GM19099 (cell line): ENCODE measurements around the gene TEDC1.

ENCODE experiments used
- POLR2A ChIP-seq: IDR thresholded peaks from 3 replicates; pipeline ENCODE4 v1.6.1; 2011; ENCODE audit warnings: low read depth; ENCODE audit not compliant: insufficient read length; ENCODE audit errors: extremely low read depth

The TEDC1 gene

DNA sequence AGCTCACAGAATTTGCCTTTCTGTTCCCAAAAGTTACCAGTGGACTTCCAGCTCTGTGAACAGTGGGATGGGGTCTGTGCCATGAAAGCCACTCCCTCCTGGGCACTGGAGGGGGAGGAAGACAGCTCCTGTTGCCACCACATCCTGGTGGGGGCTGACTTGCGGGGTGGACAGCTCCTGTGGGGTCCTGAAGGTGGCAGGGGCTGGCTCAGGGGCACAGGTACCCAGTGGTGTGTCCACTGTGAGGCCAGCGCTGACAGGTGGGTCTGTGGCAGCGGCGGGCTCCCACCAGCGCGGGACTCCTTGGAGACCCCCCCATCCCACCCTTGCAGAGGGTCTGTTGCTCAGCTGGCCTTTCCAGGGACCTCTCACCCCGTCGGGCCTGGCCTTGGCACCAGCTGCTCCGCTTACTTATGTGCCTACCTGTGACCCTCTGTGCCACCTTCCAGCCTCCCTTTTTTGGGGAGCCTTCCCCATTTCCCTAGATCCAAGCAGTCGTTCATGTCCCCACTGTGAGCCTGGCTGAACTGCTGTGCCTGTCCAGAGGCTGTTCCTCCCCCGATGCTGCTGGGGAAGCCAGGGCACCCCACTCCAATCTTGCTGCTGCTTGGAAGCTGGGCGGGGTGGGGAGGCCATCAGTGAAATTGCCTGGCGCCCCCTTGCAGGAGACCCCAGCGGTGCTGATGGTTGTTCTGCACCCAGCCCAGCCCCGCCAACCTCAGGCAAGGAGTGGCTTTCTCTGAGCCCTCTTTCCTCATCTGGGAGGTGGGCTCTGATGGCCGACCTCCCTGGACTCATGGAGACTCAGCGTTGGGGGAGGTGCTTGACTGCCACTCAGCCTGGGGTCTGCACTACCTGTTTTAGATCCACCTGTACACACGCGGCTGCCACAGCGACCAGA is 2.2 kb downstream of the TEDC1 start:
- TF ChIP-seq POLR2A, result no peak

DNA sequence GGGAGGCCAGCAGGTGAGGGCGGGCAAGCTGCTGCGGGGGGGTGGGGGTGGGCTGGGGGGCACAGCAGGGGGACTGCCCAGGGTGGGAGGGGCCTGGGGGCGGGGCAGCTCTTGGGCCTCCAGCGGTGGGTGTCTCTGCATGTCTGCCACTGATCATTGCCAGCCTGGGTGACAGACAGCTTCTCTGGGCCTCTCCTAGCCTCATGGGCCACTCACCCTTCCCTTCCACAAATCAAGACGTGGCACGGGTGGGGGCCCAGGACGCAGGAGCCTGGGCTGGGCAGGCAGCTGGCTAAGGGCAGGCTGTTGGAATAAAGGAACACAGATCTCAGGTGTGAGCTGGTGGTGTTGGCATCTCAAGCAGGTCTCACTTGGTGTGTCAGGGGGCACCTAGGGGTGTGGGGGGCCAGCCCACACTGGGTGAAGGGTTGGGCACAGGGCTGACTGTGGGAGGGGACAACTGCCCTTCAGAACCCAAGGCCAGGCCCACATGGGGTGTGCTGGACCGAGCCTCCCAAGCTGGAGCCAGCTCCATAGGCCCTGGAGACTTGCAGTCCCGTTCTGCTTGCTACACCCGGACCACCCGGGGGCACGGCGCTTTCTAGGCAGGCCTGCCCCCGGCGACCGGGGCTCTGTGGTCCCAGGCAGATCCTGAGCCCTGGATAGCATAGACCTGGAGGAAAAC is 3.0 kb downstream of the TEDC1 start:
- no peak for TF ChIP-seq POLR2A

DNA sequence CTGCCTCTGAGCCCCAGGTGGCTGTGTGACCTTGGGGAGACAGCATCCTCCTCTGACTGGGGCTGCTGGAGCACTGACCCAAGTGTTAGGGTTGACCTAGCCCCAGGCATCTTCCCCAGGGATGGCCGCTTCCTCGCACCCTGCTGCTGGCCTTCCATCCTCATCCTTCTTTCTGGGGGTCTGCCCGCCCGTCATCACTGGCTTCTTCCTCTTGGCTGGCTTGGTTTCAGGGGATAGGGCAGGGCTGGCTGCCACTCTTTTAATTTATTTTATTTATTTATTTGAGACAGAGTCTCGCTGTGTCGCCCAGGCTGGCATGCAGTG is 3.5 kb downstream of the TEDC1 start:
- no peak for TF ChIP-seq POLR2A

DNA sequence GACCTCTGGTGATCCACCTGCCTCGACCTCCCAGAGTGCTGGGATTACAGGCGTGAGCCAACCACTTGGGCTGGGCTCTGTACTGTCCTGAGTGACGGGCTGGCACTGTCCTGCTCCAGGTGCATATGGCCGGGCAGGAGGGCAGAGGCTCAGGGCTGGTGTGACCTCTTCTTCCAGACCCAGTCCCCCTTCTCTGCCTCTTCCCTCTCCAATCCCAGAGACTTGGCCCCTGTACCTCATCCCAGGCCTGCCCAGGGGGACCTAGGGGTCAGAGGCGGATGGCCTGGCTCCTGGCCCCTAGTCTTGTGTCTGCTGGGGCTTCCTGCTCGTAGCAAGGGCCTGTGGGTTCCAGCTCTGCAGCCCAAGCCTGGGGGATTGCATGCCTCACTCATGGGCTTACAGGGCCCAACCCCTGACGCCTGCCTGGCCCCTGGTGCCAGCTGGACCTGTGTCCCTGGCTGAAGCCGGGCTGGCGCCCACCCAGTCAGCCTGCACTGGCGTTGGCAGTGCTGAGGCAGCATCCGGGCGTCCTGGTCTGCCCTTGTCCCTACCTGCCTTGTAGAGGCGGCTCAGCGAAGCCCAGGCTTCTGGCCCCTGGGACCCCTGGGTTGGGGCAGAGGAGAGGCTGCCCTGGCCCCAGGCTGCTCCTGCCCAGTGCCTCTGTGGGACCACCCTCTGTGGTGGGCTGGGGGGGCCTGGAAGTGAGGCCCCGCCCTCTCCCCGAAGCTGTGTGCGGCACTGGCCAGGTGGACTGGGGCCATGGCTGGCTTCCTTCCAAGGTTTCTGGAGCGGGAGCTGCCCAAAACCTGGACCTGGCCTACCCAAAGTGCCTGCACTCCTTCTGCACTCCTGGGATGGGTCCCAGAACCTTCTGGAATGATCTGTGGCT is 4.3 kb downstream of the TEDC1 start:
- no peak for TF ChIP-seq POLR2A

DNA sequence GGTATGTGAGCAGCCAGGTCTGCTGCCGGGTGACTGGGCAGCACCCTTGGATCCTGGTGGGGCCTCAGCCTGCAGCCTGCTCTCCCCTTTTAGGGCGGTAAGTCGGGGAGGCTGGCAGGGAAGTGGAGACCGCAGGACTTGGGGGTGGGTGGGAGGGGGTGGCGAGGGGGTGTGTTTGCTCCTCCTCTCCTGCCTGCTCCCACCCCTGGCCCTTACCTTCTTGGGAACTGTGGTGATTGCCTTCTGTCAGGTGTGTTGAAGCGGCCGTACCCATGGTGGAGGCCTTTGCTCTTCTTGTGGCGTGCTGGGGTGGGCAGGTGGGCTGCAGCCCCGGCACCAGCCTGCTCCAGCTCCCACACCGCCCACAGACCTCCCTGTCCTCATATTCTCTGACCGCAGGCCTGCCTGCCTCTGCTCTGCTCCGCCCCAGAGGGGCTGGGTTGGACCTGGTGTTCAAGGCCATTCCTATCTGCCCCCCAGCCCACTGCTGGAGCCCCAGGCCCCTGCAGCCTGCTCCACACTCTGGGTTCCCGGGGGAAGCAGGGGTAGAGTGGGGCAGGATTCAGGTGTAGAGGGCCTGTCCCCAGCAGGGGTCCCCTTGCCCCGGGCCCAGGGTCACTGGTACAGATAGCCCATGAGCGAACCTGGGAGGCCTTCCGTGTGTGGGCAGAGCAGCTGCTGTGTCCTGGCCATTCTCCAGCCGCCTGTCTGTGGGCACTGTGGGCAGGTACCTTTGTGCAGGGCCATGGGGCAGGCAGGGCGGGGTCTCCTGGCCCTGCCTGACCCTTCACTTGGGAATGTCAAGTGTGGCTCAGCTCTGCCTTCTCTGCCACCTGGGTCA is 5.2 kb downstream of the TEDC1 start:
- TF ChIP-seq POLR2A, result no peak

DNA sequence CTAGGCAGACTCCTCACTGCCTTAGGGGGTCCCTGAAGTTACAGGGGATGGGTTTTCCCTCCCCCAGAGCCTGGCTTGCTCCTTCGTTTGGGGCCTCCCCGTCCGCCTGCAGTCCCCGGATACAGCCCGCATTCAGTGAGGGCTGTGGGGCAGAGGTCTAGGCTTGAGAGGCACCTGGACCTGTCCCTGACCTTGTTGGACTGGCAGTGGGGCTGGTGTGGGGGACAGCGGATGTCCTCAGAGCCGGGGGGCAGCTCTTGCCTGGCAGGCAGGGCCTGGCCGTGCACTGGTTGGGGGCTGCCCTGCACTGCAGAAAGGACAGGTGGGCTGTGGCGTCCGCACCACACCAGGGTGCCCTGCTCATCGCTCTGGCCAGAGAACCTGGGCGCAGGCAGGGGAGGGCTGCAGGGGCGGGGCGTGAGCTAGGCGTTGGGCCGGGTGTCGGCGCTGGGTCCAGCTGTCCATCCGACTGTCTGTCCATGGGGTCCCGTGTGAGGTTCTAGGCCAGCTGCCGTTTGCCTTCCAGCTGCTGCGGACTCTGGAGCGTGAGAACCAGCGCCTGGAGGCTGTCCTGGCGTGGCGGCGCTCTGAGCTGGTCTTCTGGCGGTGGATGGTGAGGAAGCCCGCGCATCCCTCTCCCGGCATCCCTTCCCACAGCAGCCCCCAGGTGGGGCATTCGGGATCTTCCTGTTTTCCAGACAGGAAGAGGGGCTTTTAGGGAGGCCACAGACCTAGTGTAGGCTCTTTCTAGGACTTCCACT is 6.0 kb downstream of the TEDC1 start:
- TF ChIP-seq POLR2A, result no peak

DNA sequence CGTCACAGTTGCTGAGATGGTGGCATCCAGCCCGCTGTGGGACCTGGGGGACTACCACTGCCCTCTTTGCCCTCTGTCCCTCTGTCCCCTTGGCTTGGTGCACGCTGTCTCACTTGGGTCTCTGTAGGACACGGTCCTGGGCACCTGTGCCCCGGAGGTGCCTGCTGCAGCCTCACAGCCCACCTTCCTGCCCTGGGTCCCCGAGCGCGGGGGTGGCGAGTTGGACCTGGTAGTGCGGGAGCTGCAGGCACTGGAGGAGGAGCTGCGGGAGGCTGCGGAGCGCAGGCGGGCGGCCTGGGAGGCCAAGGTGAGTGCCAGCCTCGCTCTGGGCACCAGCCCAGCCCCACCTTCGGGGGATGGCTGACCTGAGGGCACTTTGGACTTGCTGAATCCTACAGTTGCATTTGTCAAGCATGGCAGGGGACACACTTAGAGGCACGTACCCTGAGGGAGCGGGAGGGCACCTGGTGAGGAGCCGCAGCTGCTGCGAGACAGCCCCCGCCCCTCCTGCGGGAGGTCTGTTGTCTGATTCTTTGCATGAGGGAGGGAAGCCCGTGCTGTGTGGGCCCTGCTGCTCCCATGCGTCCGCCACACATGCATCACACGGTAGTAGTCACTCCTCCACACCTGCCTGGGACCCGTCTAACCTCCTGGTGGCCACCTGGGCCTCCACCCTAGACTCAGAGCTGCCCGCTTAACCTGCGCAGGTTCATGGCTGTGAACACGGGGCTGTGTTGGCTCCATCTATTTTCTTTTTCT is 6.8 kb downstream of the TEDC1 start:
- no peak for TF ChIP-seq POLR2A

DNA sequence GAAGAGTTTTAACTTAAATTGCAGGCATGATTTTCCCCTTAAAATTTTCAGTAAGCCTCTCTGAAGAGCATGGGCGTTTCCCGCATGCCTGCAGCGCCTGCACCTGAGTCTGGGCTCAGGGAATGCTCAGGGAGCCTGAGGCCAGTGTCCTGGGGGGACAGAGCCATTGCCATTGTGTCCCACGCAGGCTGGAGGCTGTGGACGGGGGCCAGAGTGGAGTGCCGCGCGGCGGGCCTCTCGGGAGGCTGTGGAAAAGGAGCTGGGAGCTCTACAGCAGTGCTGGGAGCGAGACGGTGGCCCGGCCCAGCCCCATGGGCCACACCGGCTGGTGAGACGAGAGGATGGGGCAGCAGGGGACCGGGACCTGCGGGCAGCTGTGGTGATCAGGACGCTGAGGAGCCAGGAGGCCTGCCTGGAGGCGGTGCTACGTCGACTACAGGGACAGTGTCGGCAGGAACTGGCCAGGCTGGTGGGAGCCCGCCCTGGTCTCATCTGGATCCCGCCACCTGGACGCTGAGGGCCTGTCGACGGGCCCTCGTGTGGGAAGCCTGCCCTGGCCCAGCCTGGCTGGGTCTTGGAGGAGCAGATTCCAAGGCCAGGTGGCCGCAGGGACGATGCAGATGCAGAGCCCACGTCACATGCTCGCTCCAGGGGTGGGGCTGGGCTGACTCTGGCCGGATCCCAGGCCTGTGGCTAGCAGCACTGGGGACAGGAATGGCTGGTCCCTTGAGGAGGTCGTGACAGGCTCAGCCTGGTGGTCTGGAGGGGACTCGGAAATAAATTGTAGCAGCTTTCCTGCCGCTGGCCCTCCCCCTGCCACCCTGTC is 7.6 kb downstream of the TEDC1 start:
- TF ChIP-seq POLR2A, result no peak

DNA sequence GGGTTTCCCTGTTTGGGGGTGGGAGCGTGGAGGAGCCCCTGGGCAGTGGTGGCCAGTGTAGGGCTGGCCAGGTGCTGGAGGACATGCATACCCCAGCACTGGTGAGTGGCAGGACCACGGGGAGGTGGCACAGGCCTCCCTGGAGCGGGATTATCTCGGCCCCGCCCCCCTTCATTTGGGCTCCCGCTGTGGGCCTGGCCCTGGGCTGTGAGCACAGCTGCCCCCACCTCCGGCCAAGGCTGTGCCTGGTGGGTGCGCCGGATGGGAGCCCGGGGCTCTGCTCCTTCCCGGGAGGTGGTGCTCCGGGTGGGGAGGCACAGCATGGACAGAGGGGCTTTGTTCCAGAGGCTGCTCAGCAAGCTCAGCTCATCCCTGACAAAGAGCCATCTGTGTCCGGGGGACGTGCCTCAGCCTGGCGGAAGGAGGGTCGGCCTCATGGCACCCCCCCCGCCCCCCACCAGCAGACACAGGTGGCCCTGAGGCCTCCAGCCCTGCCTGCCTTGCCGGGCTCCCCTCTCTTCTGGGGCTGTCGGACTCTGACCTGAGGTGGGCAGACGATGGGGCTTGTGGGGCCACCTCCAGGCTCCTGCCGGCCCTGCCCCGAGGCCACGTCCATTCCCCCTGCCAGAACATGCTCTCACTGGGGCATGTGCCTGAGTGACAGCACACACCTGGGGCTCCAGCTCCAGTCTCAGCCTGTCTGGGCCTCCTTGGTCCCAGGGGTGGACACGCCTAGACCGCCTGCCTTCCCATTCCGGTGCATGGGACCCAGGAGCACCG is 8.4 kb downstream of the TEDC1 start:
- no peak for TF ChIP-seq POLR2A

DNA sequence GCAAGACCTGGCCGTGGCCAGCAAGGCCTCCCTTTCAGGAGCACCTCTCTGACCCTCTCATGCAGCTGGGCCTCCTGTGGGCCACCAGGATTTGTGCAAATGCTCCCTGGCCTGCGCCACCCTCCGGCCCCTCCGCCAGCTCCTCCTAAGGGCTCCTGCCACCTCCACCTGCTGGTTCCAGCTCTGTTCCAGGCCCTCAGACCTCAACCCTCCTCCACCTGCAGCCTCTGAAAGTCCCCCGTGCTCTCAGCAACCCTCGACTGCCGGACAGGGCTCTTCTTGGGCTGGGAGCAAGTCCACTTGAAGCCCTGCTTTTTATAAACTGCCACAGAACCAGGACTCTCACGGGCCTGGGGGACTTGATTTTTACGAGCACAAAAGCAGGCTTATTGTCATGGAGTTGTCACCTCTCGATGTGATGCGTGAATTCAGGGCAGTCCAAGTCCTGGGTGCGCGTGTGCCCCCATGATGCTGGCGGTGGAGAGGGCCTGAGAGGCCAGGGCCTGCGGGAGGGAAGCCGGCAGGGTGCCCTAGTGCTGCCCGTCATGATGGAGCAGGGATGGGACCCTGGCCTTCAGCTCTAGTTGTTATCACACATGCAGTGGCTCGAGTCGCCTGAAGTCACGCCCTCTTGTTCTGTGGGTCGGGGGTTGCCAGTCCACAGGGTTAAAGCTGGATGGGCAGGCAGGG is 9.1 kb downstream of the TEDC1 start:
- no peak for TF ChIP-seq POLR2A

DNA sequence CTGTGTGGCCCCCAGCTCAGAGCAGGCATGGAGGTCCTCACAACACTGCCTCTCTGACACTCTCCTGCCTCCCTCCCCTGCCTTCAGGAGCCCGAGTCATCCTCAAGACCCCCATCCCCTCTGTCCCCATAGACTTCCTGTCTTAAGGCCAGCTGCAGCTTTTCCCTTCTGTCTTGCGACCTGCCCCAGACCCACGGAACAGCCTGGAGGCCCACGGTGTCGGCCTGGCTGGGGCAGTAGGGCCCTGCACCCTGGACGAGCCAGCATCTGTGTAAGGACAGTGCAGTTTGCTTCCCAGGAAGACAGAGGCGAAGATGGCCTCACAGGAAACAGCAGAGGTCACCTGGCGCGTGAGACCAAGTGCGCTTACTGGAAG is 9.7 kb downstream of the TEDC1 start:
- TF ChIP-seq POLR2A, result no peak

DNA sequence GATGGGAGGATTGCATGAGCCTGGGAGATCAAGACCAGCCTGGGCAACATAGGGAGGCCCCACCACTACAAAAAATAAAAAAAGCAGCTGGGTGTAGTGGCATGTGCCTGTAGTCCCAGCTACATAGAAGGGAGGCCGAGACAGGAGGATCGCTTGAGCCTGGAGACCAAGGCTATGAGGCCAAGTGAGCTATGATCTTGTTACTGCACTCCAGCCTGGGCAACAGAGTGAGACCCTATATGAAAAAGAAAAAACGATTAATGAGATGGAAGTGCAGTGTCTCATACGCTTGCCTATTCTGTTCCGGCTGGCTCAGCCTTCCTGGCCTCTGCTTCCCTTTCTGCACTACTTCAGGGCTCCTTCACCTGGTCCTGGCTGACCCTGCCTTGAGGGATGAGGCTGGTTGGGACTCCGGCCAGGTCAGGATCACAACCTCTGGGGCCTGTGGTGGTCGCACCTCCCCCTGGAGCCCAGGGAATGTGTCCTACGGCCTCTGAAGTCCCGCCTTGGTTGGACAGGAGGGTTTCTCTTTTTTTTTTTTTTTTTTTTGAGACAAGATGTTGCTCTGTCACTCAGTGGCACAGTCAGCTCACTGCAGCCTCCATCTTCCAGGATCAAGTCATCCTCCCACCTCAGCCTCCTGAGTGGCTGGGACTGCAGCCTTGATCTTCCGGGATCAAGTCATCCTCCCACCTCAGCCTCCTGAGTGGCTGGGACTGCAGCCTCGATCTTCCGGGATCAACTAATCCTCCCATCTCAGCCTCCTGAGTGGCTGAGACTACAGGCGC is 10.7 kb downstream of the TEDC1 start:
- TF ChIP-seq POLR2A, result no peak
